GM20000 (cell line): ENCODE measurements around the gene ZFYVE1.

ENCODE experiments used
- DNase-seq: peaks from one replicate; pipeline ENCODE4 v3.0.0; 2012; ENCODE audit warnings: low spot score
- TF ChIP-seq, protein P1 (sequence below): IDR thresholded peaks from 2 replicates; pipeline ENCODE4 v1.5.1; 2012; ENCODE audit warnings: mild to moderate bottlenecking, control low read depth; ENCODE audit errors: extremely low read depth, missing control alignments

The ZFYVE1 gene, protein sequence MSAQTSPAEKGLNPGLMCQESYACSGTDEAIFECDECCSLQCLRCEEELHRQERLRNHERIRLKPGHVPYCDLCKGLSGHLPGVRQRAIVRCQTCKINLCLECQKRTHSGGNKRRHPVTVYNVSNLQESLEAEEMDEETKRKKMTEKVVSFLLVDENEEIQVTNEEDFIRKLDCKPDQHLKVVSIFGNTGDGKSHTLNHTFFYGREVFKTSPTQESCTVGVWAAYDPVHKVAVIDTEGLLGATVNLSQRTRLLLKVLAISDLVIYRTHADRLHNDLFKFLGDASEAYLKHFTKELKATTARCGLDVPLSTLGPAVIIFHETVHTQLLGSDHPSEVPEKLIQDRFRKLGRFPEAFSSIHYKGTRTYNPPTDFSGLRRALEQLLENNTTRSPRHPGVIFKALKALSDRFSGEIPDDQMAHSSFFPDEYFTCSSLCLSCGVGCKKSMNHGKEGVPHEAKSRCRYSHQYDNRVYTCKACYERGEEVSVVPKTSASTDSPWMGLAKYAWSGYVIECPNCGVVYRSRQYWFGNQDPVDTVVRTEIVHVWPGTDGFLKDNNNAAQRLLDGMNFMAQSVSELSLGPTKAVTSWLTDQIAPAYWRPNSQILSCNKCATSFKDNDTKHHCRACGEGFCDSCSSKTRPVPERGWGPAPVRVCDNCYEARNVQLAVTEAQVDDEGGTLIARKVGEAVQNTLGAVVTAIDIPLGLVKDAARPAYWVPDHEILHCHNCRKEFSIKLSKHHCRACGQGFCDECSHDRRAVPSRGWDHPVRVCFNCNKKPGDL

DNA sequence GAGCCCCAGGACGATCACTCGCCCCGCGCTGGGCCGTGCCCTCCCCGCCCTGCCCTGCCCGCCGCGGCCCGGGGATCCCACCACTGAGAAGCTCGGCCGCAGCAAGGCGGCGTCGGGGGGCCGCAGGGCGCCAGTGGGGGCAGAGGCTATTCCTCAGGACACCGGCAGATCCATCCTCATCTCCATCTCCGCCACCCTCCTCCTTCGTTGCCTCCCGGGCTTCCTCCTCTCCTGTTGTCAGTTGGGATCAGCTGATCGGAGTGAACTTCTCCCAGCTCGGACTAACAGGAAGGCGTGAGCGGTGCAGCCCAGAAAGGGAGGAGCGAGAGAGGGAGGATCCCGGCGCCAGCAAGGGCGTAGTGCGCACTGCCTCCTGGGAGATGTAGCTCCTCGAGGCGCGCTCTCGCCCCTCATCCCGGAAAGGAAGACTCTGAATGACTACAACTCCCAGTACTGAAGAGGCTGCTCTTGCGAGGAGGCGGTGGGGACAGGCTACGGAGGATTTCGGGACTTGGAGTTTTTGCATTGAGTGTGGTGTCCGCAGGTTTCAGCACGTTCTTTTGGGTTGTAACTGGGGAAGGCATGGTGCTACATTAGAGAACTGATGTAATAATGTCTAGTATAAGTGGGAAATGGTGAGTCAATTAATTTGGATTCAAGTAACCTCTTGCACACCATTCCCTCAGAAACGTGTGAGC lies at the start of gene ZFYVE1:
Gene ZFYVE1 (minus strand): TSS at position 262 of the 698 bp plus-strand sequence. CDS start 2,598 bp downstream, outside the sequence.
- TF ChIP-seq, protein P1, sequence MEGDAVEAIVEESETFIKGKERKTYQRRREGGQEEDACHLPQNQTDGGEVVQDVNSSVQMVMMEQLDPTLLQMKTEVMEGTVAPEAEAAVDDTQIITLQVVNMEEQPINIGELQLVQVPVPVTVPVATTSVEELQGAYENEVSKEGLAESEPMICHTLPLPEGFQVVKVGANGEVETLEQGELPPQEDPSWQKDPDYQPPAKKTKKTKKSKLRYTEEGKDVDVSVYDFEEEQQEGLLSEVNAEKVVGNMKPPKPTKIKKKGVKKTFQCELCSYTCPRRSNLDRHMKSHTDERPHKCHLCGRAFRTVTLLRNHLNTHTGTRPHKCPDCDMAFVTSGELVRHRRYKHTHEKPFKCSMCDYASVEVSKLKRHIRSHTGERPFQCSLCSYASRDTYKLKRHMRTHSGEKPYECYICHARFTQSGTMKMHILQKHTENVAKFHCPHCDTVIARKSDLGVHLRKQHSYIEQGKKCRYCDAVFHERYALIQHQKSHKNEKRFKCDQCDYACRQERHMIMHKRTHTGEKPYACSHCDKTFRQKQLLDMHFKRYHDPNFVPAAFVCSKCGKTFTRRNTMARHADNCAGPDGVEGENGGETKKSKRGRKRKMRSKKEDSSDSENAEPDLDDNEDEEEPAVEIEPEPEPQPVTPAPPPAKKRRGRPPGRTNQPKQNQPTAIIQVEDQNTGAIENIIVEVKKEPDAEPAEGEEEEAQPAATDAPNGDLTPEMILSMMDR: no peak
- peak; percentile 95 for DNase-seq

DNA sequence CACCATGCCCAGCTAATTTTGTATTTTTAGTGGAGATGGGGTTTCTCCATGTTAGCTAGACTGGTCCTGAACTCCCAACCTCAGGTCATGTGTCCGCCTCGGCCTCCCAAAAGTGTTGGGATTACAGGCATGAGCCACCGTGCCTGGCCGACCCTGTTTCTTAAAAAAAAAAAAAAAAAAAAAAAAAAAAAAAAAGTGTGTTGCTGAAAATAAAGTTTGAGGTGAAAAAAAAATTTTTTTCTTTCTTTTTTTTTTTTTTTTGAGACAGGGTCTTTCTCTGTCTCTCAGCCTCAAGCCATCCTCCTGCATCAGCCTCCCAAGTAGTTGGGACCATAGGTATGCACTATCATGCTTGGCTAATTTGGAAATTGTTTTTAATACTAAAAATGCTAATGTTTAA lies 42.7 kb upstream of the ZFYVE1 start:
- TF ChIP-seq, protein P1: no peak
- DNase-seq: no peak

DNA sequence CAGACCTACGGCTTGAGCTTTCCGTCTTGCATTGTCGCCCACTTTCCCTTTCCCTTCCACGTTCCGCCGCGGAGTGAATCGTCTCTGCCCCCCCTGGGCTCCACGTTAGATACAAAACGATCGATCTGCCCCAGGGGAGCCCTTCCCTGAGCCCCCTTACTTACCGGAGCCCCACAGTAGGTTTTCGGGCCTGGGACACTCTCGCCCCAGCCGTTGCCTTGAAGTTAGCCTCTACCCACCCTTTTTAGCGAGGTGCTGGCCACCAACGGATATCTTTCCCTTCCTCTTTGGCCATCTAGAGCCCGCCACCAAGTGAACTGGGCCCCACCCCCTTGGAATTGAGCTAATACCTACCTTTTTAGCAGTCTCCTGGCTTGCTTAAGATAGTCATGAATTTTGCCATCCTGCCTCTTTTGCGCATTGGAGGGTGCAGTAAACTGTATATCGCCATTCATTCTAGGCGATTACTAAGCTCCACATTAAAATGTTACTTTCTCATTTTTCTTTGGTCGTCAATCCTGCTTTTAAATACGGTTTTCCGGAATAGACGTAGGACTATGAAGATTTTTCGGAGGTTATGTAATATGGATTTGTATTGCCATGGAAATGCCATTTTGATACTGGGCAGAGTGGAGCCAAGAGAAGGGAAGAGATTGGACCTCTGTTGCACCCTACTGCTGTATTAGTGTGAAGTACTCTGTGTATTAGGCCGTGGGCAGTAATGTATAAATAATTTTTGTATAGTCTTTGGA lies 32.2 kb upstream of the ZFYVE1 start:
- TF ChIP-seq, protein P1: no peak
- DNase-seq: peak; percentile 58

DNA sequence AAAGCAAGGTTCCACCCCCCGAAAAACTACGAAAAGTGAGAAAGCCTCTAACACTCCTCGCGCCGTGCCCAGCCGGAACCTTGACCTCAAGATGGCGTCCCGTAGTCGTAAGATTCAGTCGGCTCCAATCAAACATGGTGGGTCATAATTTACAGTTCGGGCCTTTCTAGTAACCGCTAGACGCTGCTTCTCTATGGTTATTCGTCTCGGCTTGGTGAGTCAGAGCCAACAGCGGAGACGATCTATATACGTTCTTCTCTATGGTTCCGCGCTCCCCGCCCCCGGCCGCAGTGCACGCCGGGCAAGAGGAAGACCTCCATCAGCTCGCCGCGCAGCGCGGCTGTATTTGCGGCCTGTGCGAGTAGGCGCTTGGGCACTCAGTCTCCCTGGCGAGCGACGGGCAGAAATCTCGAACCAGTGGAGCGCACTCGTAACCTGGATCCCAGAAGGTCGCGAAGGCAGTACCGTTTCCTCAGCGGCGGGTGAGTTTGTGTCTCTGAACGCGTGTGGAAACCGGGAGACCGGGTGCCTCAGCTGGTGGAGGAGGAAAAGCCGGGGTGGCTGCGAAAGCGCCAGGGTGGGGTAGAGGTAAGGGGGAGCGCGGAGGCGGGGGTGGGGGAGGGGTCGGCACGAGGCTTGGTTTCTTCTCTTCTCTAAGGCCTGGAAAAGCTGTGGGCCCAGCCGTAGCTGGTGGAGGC lies 31.5 kb upstream of the ZFYVE1 start, which contains the start of gene RBM25:
Gene RBM25 (plus strand): TSS at position 311 of the 698 bp plus-strand sequence. CDS start 13,108 bp downstream, outside the sequence.
- TF ChIP-seq, protein P1: no peak
- DNase-seq: peak; percentile 92

DNA sequence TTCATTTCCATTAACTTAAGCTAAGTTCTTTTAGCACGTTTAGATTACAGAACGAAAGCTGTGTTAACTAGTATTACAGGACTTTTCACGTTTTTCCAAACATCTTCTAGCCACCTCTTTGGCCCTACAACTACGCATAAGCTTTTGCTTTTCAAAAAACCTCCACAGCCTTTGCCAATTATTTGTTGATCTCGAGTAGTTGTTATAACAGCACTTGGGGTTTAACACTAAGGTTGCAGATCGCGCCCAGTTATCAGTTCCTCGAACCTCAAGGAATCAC lies 31.0 kb upstream of the ZFYVE1 start:
- no peak for DNase-seq
- TF ChIP-seq, protein P1: no peak

DNA sequence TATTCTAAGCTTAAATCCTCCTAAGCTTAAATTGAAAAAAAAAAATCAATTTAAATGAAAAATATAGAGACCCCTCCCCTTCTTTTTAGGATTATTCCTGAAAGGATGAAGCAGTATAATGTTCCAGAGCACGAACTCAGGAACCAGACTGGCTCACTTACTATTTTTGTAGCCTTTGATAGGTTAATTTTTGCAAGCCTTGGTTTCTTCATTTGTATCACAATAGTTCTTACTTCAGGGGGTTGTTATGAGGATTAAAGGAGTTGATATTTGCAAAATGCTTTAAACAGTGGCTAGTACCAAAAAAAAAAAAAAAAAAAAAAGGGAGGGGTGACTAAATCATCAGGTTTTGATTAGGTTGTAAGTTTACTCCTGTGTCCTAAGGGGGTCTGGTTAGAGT lies 28.3 kb upstream of the ZFYVE1 start:
- TF ChIP-seq, protein P1: no peak
- DNase-seq: no peak
